Measurements from ENCODE around the gene SLN.

The SLN gene

GRCh38 chr11:107682171-107682570, 29.7 kb downstream of the SLN start:
- DNase-seq, result no peak

- no peak for DNase-seq
These were observed 32.4 kb downstream of the SLN start for GRCh38 chr11:107679255-107680024.

DNA sequence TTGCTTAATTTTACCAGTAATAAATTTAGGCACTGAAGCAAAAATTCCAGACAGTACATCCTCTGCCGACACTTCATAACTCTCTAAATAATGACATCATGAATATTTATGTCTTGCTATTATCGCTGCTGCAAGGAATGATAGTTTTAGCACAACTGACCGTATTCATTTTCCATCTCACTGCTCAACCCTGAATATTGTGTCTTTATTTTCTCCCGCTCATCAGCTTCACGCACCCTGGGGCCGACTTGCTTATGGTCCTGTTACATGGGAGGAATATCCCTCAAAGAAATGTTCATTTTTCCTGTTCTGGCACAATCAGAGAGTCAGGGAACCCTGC, 33.3 kb downstream of the SLN start:
- DNase-seq, result no peak

DNA sequence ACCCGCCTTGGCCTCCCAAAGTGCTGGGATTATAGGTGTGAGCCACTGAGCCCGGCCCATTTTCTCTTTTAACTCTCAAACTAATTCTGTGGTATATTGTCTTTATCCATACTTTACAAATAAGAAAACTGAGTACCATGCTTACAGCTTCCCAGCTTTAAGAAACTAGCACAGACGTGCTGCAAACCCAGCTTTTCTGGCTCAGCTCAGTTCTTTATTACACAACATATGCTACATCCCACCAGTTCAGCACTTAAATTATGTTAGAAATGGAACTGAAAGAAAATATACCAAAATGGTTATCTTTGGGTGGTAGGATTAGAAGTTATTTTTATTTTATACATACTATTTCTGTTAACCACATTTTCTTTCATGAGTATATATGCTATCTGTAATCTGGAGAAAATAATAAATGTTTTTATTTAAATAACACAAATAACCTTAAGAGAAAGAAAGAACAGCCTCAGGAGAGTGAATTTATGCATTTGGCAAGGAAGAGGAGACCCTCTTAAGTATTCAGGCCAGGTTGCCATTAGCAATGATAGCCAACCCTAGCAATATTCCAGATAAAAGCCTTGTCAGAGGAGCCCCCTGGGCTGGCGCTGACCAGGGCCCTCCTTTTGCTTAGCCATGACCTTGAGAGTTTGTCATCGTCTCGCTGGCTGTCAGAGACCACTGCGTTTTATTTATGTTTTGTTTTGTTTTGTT, 33.8 kb downstream of the SLN start:
- no peak for DNase-seq

DNA sequence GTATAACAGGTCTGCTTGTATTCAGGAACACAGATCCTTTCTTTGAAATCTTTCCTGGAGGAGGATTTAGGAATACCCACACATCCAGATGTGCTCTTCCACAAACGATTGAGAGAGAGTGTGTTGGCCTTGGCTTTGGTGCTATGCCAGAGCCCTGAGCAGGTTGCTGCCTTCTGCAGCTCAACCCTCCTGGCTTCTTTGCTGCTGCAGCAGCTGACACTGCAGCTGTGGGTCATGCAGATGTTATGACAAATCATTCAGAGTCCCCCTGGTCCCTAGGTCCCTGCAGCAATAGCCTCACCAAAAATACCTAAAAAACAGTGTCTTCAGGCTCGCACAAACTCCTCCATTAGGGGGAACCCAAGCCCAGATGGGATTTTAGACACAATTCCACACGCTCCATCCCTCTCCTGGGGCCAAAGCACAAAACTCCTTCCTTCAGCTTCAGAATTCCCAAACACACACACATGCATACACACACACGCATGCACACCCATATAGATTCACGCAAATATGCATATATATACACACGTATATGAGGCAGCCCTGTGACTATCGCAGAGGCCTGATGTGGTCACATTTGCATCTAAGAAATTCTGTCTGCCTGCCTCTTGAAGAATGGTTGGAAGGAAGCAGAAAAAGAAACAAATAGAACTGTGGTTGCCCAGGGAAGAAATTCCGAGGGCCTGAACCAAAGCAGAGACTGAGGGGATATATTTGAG, 35.4 kb downstream of the SLN start:
- DNase-seq, result no peak

DNA sequence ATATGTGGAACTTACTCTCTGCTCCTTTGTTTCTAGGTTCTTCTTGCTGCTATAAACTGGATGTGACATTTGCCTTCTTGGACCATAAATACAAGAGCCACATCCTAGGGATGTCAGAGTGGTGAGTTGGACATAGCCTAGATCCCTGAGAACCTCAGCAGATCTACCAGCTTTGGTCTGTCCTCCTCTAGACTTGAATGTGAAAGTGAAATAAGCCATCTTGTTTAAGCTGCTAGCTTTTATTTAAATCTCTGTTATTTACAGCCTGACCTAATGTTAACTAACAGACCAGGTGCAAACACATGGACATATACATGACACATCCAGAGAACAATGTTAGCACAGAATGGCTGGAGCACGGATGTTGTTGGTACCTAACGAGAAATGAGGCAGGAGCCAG, 36.0 kb downstream of the SLN start:
- DNase-seq, result no peak

- DNase-seq, result no peak
These were observed 41.8 kb downstream of the SLN start for GRCh38 chr11:107669893-107670601.

- no peak for DNase-seq
These were observed 42.6 kb downstream of the SLN start for GRCh38 chr11:107669191-107669740.

DNA sequence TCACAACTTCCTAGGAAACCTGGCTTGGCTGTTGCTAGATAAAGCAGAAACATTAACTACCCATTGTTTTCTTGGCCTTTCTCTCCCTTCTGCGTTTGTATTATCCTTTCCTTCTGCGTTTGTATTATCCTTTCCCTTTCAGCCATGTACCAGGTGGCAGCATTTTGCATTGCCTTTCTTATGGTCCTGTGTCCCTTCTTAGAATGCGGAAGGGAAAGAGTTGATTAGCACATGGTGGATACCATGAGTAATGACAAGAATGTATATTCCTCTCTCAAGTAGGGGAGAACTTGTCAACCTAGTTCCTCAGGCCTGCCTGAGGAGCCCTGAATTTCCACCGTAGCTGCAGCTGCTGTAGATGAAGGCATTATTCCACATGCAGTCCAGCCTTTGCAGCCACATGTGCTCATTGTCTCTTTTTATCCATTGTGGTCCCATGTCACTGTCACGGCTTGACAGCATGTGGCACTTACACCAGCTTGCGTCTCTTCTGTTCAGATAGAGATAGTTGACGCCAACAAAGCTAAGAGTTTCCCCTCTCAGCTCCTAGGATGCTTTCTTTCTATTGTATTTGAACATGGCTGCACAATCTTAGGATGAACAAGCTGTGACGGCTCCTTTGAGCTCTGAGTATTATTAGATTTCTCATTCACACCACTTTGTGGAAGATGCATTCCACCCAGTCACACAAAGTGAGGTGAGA, 44.8 kb downstream of the SLN start:
- DNase-seq, result no peak

DNA sequence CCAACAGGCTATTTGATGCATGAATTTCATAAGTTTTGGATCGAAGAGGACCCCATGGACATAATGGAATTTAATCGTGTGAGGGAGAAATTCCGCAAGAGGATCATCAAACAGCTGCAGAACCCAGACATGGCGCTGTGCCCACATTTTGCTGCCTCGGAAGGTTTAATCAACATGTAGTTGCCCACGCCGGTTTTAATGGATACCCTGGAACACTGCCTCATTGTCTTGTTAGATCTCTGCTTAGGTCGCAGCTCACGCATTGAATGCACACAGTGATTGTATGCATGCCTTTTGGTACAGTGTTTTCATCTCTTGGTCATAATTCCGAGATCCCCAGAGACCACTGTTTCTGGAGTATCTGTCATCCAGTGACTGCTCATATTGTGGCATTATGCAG, 46.8 kb downstream of the SLN start:
- peak in 1 of 2 experiments; percentile 22 for DNase-seq

DNA sequence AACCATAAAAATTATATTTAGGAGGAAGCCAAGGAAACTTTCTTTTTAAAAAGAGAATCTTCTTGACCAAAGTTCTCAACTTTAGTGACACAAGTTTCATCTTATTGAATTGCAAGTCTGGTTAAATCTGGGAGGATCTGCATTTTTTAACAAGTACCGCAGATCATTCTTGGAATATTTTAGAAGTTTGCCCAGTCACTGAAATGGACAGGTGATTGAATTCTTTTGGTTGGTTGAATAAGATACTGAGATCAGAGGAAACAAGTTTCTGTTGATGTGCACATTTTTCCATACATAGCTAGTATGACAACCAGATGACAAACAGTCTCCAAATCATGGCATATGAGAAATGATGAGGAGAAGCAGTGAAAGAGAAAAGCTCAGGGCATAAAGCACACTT, 50.2 kb downstream of the SLN start:
- no peak for DNase-seq

GRCh38 chr11:107660066-107660465, 51.8 kb downstream of the SLN start:
- no peak for DNase-seq

GRCh38 chr11:107659310-107659709, 52.5 kb downstream of the SLN start:
- no peak for DNase-seq

Data from NCI-H2081 (cell line).